SK-N-SH (cell line): ENCODE measurements around the gene MORN5. TPM values are rescaled to one million over a fixed set of nuclear protein-coding genes. Genes with fewer than 3 reads are reported as not detected.

Experiments used
- CTCF ChIA-PET: fragments of 300-600, 350-600 bp; formaldehyde crosslinking; extraction: SDS; loops from one replicate; lab custom pipeline; 2021; lab: Yijun Ruan, JAX
- POLR2A ChIA-PET: fragments of 350-600 bp; sonication (Branson Sonifier 250); formaldehyde crosslinking; extraction: SDS; loops from one replicate; lab custom pipeline; 2020; ENCODE audit warnings: antibody characterized with exemption, inconsistent platforms; lab: Yijun Ruan, JAX
- DNase-seq: peaks from one replicate; pipeline ENCODE4 v3.0.0; 2012
- H2AFZ ChIP-seq: fragments of 200-600 bp; sonication (generic); 2 replicates; pipeline ENCODE4 v1.8.1; 2016; ENCODE audit warnings: antibody characterized with exemption, mild to moderate bottlenecking, low read depth
- H3F3A ChIP-seq: fragments of 200-600 bp; sonication (generic); replicated peaks from 2 replicates; pipeline ENCODE3; 2016; ENCODE audit warnings: antibody characterized with exemption, mild to moderate bottlenecking; ENCODE audit not compliant: insufficient read depth
- H3K27ac ChIP-seq, 2 experiments: fragments of 200-500 bp in 1 of 2; fragments of 200-600 bp in 1 of 2; sonication (Bioruptor generic) in 1 of 2; sonication (generic), shearing (Covaris generic) in 1 of 2; 2 replicates each; pipeline versions ENCODE4 v1.5.1 to v1.6.1; 2014 to 2016; ENCODE audit warnings: low read depth in 2 of 2, inconsistent platforms in 1 of 2, low read length in 1 of 2, mild to moderate bottlenecking in 1 of 2, mixed read lengths in 1 of 2
- H3K27me3 ChIP-seq: fragments of 200-600 bp; sonication (generic), shearing (Covaris generic); 2 replicates; pipeline ENCODE4 v1.6.1; 2016; ENCODE audit warnings: mixed run types; ENCODE audit not compliant: insufficient read depth
- H3K36me3 ChIP-seq, 2 experiments: fragments of 200-500 bp in 1 of 2; fragments of 200-600 bp in 1 of 2; sonication (Bioruptor generic) in 1 of 2; sonication (generic) in 1 of 2; replicated peaks in 1 of 2; 2 replicates each; pipeline versions ENCODE3 to v1.5.1; 2014 to 2016; ENCODE audit warnings: low read length in 1 of 2, mild to moderate bottlenecking in 1 of 2; ENCODE audit not compliant: insufficient read depth in 2 of 2, control insufficient read depth in 1 of 2
- H3K4me1 ChIP-seq, 2 experiments: fragments of 200-500 bp in 1 of 2; fragments of 200-600 bp in 1 of 2; sonication (Bioruptor generic) in 1 of 2; sonication (generic), shearing (Covaris generic) in 1 of 2; 2 replicates each; pipeline versions ENCODE4 v1.5.1 to v1.6.1; 2014 to 2016; ENCODE audit warnings: low read depth in 1 of 2, low read length in 1 of 2, mixed run types in 1 of 2; ENCODE audit not compliant: insufficient read depth in 2 of 2, control insufficient read depth in 1 of 2
- H3K4me2 ChIP-seq: fragments of 200-600 bp; sonication (generic), shearing (Covaris generic); 2 replicates; pipeline ENCODE4 v1.6.1; 2017; ENCODE audit warnings: mixed run types
- H3K4me3 ChIP-seq, 2 experiments: fragments of 200-500 bp in 1 of 2; fragments of 200-600 bp in 1 of 2; sonication (Bioruptor generic) in 1 of 2; sonication (generic), shearing (Covaris generic) in 1 of 2; 2 replicates each; pipeline versions ENCODE4 v1.5.1 to v1.8.1; 2014 to 2016; ENCODE audit warnings: low read depth in 2 of 2, inconsistent platforms in 1 of 2, low read length in 1 of 2, mild to moderate bottlenecking in 1 of 2, mixed read lengths in 1 of 2, moderate library complexity in 1 of 2
- H3K79me2 ChIP-seq: fragments of 200-600 bp; sonication (generic); 2 replicates; pipeline ENCODE4 v1.8.1; 2017; ENCODE audit warnings: mild to moderate bottlenecking; ENCODE audit not compliant: insufficient read depth
- H3K9ac ChIP-seq: fragments of 200-600 bp; sonication (generic); 2 replicates; pipeline ENCODE4 v1.6.1; 2017; ENCODE audit warnings: mixed run types
- H3K9me2 ChIP-seq: fragments of 200-600 bp; sonication (generic); 2 replicates; pipeline ENCODE4 v1.6.1; 2017; ENCODE audit warnings: mixed run types
- H3K9me3 ChIP-seq: fragments of 200-600 bp; sonication (generic); 2 replicates; pipeline ENCODE4 v1.6.1; 2017; ENCODE audit warnings: mixed run types, mild to moderate bottlenecking, moderate library complexity
- H4K20me1 ChIP-seq: fragments of 200-600 bp; sonication (generic); 2 replicates; pipeline ENCODE4 v1.6.1; 2017; ENCODE audit warnings: mild to moderate bottlenecking, mixed run types; ENCODE audit not compliant: insufficient read depth
- CHD2 ChIP-seq: fragments of 150-350 bp; IDR thresholded peaks from 2 replicates; pipeline ENCODE4 v1.6.1; 2018; ENCODE audit warnings: low read length; ENCODE audit not compliant: partially characterized antibody
- EZH2phosphoT487 ChIP-seq: fragments of 200-600 bp; sonication (generic); IDR thresholded peaks from 2 replicates; pipeline ENCODE4 v1.6.1; 2017; ENCODE audit warnings: low read depth, mixed run types, mild to moderate bottlenecking, antibody characterized with exemption, moderate library complexity, borderline replicate concordance
- FOSL2 ChIP-seq: IDR thresholded peaks from 2 replicates; pipeline ENCODE4 v1.4.0; 2012; ENCODE audit warnings: low read depth, mild to moderate bottlenecking, moderate library complexity, borderline replicate concordance
- POLR2AphosphoS5 ChIP-seq: IDR thresholded peaks from 2 replicates; pipeline ENCODE4 v1.6.1; 2012; ENCODE audit warnings: low read depth, low read length
- RAD21 ChIP-seq: IDR thresholded peaks from 2 replicates; pipeline ENCODE4 v1.6.1; 2012; ENCODE audit warnings: mild to moderate bottlenecking, low read length
- RCOR1 ChIP-seq: fragments of 150-350 bp; IDR thresholded peaks from 2 replicates; pipeline ENCODE4 v1.6.1; 2017; ENCODE audit warnings: antibody characterized with exemption, low read length
- RFX5 ChIP-seq: IDR thresholded peaks from 2 replicates; pipeline ENCODE4 v1.6.1; 2012; ENCODE audit warnings: mild to moderate bottlenecking, improper control_type of control experiment, low read length
- RXRA ChIP-seq: IDR thresholded peaks from 2 replicates; pipeline ENCODE4 v1.4.0; 2012; ENCODE audit warnings: low read depth, mild to moderate bottlenecking, borderline replicate concordance
- TAF1 ChIP-seq: IDR thresholded peaks from 2 replicates; pipeline ENCODE4 v1.6.1; 2012; ENCODE audit warnings: low read depth, mild to moderate bottlenecking, low read length, moderate library complexity, borderline replicate concordance
- TCF12 ChIP-seq: IDR thresholded peaks from 2 replicates; pipeline ENCODE4 v1.4.0; 2012
- TEAD4 ChIP-seq: IDR thresholded peaks from 2 replicates; pipeline ENCODE4 v1.4.0; 2012; ENCODE audit warnings: mild to moderate bottlenecking, borderline replicate concordance; ENCODE audit not compliant: insufficient read depth
- ZBTB33 ChIP-seq: IDR thresholded peaks from 2 replicates; pipeline ENCODE4 v1.4.0; 2012; ENCODE audit warnings: low read depth, borderline replicate concordance
- WGBS: methylation state at CpG from one replicate; pipeline ENCODE4 v1.1.6; 2017; ENCODE audit warnings: low lambda C conversion rate; 5-methylcytosine and 5-hydroxymethylcytosine counted together
- polyA plus RNA-seq, 3 experiments: library from polyadenylated mRNA; depleted of rRNA; stranded (reverse); fragments of >200 nt; gene quantifications; 2 replicates each; pipeline ENCODE4 v1.2.3, GENCODE V29; 2012
- TF ChIP-seq, protein P1 (sequence below): fragments of 150-350 bp; IDR thresholded peaks from 2 replicates; pipeline ENCODE4 v1.6.1; 2017; ENCODE audit warnings: antibody characterized with exemption, low read length, low read depth, borderline replicate concordance

MORN5 gene
- polyA plus RNA-seq, 1 of the 3 experiments (the other 2 are of a cell fraction) = not detected

DNA sequence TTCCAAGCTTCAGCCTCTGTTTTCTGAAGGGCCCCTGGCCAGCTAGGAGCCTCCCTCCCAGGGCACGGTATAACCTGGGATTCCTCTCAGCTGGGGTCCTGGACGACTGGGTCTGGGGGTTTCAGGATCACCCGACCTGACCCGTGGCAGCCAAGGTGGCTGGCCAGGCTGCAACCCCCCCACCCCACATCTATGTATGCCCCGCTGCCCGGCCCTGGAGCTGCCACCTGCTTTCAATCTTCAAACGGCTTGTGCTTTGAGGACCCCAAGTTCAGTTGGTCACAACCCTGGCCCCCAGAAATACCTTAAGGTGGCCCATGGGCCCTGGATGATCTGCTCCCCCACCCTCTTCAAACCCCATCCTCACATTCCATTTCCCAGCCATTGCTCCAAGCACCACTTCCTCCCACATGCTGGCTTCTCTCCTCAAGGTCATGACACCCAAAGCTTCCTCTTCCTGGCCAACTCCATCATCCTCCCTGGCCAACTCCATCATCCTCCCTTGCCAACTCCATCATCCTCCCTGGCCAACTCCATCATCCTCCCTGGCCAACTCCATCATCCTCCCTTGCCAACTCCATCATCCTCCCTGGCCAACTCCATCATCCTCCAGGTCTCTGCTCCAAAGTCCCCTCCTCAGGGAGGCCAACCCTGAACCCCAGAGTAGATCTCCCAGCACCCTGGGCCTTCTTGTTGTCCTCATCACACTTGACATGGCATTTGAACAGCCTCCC lies 49.4 kb upstream of the MORN5 start (continued):
- no peak for TF ChIP-seq ZBTB33
- no peak for TF ChIP-seq RCOR1
- TF ChIP-seq, protein P1, sequence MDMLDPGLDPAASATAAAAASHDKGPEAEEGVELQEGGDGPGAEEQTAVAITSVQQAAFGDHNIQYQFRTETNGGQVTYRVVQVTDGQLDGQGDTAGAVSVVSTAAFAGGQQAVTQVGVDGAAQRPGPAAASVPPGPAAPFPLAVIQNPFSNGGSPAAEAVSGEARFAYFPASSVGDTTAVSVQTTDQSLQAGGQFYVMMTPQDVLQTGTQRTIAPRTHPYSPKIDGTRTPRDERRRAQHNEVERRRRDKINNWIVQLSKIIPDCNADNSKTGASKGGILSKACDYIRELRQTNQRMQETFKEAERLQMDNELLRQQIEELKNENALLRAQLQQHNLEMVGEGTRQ = no peak
- no peak for TF ChIP-seq TEAD4
- TF ChIP-seq RAD21 = no peak
- TF ChIP-seq POLR2AphosphoS5 = no peak
- no peak for TF ChIP-seq FOSL2
- TF ChIP-seq CHD2 = no peak
- TF ChIP-seq RXRA = no peak
- no peak for TF ChIP-seq EZH2phosphoT487
- no peak for TF ChIP-seq TAF1
- TF ChIP-seq, all 33 proteins: peak for 0

- TF ChIP-seq TAF1 (no peak), RFX5 (no peak), FOSL2 (no peak), ZBTB33 (no peak), TCF12 (no peak)
- Histone ChIP-seq H2AFZ (no peak overlapping the region), H3K27me3 (peaks cover 9% of the 10 kb centered on the region; the same call in 1 of the 2 replicates), H3K9me3 (no peaks in the 10 kb centered on the region), H3F3A (no peaks in the 10 kb centered on the region), H4K20me1 (no peaks in the 10 kb centered on the region), H3K9me2 (no peaks in the 10 kb centered on the region), H3K27ac (no peak overlapping the region), H3K36me3 (no peaks in the 10 kb centered on the region), H3K4me1 (no peaks in the 10 kb centered on the region; a peak in 1 of 4 replicates), H3K79me2 (no peaks in the 10 kb centered on the region), H3K9ac (no peak overlapping the region), H3K4me2 (no peak overlapping the region), H3K4me3 (no peak overlapping the region)
- CTCF ChIA-PET = interaction anchor here (0.6 to 5.9 kb wide), 5 partner anchors 10 to 239 kb away, joined by 3 to 55 read pairs (median 23); no protein-coding TSS in a partner anchor
- peak; percentile 15 for DNase-seq
- WGBS = 73% methylated on average over 7 of the region's 9 CpGs
- POLR2A ChIA-PET = no interaction called here
These were observed 48.2 kb upstream of the MORN5 start for GRCh38 chr9:122111413-122112085.
